CD4-positive, alpha-beta T cell treated with Interleukin-1 beta for 1 hour (primary cell): Measurements from ENCODE around the gene STRBP.
"Not testable (repeated sequence)": the region's sequence is repeated elsewhere in the genome, so short reads cannot be mapped to it uniquely, and the experiment has no call there.

Source experiments
- DNase-seq, 2 donors: peaks; one replicate each; pipeline ENCODE4 v3.0.0-alpha.2; 2020 to 2022

STRBP gene

GRCh38 chr9:123246534-123246933 is 21.9 kb downstream of the STRBP start:
- no peak for DNase-seq

- no peak for DNase-seq
Measured at GRCh38 chr9:123239726-123240125, 28.7 kb downstream of the STRBP start.

GRCh38 chr9:123238365-123238764 is 30.0 kb downstream of the STRBP start:
- no peak for DNase-seq

GRCh38 chr9:123237220-123237619 is 31.2 kb downstream of the STRBP start:
- DNase-seq, result no peak

GRCh38 chr9:123235448-123235847 is 32.9 kb downstream of the STRBP start:
- no peak for DNase-seq

- DNase-seq, result no peak
Measured at GRCh38 chr9:123234853-123235252, 33.5 kb downstream of the STRBP start.

- no peak for DNase-seq
Measured at GRCh38 chr9:123232332-123232731, 36.1 kb downstream of the STRBP start.

- no peak for DNase-seq
Measured at GRCh38 chr9:123231421-123231820, 37.0 kb downstream of the STRBP start.

- DNase-seq, result no peak
Measured at GRCh38 chr9:123228967-123229366, 39.4 kb downstream of the STRBP start.

- no peak for DNase-seq
Measured at GRCh38 chr9:123225995-123226394, 42.4 kb downstream of the STRBP start.

- peak; percentile 42 to 49 for DNase-seq
Measured at GRCh38 chr9:123225374-123225813, 43.0 kb downstream of the STRBP start.

GRCh38 chr9:123220127-123220526 is 48.3 kb downstream of the STRBP start:
- DNase-seq, result no peak

GRCh38 chr9:123218831-123219230 is 49.6 kb downstream of the STRBP start:
- DNase-seq, result no peak

GRCh38 chr9:123217128-123217654 is 51.2 kb downstream of the STRBP start:
- no peak for DNase-seq

- DNase-seq, result no peak
Measured at GRCh38 chr9:123216251-123216797, 52.1 kb downstream of the STRBP start.

GRCh38 chr9:123211081-123211480 is 57.3 kb downstream of the STRBP start:
- DNase-seq, result no peak

- DNase-seq, result no peak
Measured at GRCh38 chr9:123208626-123209174, 59.7 kb downstream of the STRBP start.

GRCh38 chr9:123206065-123206464 is 62.3 kb downstream of the STRBP start:
- DNase-seq, result no peak

GRCh38 chr9:123201083-123201482 is 67.3 kb downstream of the STRBP start:
- DNase-seq, result no peak

- DNase-seq, result not testable (repeated sequence)
Measured at GRCh38 chr9:123200469-123200868, 67.9 kb downstream of the STRBP start.

- DNase-seq, result no peak
Measured at GRCh38 chr9:123196124-123196523, 72.3 kb downstream of the STRBP start.

GRCh38 chr9:123194023-123194422 is 74.4 kb downstream of the STRBP start:
- DNase-seq, result no peak

- DNase-seq, result no peak
Measured at GRCh38 chr9:123191680-123192079, 76.7 kb downstream of the STRBP start.

- DNase-seq, result no peak
Measured at GRCh38 chr9:123191260-123191659, 77.1 kb downstream of the STRBP start.

GRCh38 chr9:123187131-123187530 is 81.3 kb downstream of the STRBP start:
- DNase-seq, result no peak
